HG03520 (cell line): ENCODE results near the gene OR2B3.
"Not testable (repeated sequence)": the region's sequence is repeated elsewhere in the genome, so short reads cannot be mapped to it uniquely, and the experiment has no call there.

ENCODE experiments used
- ATAC-seq: cut with Tn5 transposase; IDR thresholded peaks from one replicate; pipeline ENCODE4 v1.9.1; 2021; ENCODE audit warnings: mild to moderate bottlenecking, moderate library complexity; ENCODE audit not compliant: unreplicated experiment

The OR2B3 gene, protein sequence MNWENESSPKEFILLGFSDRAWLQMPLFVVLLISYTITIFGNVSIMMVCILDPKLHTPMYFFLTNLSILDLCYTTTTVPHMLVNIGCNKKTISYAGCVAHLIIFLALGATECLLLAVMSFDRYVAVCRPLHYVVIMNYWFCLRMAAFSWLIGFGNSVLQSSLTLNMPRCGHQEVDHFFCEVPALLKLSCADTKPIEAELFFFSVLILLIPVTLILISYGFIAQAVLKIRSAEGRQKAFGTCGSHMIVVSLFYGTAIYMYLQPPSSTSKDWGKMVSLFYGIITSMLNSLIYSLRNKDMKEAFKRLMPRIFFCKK

DNA sequence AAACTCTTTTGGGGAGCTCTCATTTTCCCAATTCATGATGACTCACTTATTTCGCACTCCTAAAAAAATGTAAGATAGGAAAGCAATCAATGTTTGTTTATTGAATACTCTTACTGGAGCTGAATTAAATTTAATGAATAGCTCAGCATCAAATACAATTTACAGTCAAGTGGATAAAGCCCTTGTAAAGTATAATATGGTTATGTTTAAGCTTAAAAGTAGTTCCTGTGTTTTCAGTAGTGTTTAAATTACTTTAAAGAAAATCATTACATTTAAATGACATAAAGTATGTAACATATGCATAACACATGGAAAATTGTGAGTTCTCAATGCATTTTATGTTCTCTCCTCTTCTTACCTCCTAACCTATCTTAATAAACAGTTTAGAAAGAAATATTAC is at the start of gene OR2B3:
OR2B3 (minus strand) TSS at position 101 of the 400 bp plus-strand sequence; CDS start at position 36, 65 bp downstream.
- ATAC-seq: no peak

DNA sequence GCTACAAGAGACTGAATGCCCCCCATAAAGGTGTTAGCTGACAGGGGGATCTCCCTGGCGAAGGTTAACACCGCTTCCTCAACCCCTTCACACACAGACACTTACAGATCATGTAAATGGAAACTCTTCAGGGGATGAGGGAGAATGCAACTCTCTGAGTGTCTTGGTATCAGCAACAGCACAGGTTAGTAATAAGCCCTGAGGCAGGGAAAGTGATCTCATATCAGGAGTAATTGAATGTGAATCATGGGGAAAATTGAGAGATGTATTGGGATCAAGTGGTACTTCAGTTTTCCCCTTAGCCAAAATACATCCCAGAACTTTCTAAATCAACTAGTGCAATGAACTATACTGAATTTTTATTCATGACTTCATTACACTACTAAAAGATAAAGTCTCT is 44.6 kb upstream of the OR2B3 start:
- ATAC-seq: no peak

DNA sequence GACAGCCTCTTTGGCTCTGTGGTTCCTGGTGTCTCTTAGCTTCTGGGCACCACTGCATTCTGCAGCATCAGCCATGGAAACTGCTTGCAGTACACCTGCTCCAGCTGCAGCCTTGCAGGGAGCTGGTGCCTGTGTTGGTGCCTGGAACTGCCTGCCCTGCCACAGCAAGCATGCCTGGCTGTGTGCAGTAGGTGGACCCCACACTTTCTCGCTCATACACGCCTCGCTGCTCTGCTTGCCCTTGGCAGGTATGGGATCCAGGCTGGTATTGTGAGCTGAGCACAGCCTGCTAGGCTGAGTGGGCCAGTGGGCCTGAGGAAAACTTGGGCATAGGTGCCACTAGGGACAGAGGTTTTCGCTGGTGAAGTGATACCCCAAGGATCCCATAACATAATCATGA is 43.5 kb upstream of the OR2B3 start:
- no peak for ATAC-seq

DNA sequence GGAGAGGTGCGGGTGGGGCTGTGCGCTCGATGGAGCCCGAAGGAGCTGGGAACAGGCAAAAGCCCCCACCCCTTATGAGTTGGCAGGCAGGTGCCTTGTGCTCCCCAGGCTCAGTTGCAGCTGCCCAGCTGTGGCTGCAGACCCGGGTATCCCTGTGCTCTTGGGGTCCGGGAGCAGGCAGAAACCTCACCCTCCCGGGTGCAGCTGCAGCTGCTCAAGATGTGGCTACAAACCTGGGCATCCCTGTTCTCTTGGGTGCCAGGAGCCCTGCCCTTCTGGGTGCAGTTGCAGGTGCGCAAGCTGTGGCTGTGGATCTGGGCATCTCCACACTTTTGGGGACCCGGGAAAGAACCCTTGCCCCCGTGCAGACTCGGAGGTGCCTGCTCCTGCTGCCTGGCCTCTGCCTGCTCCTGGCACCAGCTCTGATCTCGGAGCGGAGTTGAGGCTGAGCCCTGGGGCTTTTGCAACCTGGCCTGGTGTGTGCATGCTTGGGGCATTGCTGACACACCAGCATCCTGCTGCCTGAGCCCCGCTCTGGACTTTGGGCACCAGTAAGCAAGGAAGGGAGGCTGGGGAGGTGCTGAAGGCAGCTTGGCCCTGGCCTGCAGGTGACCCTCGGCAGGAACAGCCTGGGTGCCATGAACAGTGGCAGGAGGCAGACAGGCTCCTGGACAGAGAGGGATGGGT is 42.4 kb upstream of the OR2B3 start:
- no peak for ATAC-seq

DNA sequence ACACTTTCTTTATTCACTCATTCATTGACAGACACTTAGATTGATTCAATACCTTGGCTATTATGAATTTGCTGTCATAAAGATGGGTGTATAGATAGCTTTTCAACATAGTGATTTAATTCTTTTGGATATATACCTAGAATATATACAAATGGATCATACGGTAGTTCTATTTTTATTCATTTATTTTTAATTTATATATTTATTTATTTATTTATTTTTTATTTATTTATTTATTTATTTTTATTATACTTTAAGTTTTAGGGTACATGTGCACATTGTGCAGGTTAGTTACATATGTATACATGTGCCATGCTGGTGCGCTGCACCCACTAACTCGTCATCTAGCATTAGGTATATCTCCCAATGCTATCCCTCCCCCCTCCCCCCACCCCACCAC is 27.9 kb upstream of the OR2B3 start:
- not testable (repeated sequence) for ATAC-seq

DNA sequence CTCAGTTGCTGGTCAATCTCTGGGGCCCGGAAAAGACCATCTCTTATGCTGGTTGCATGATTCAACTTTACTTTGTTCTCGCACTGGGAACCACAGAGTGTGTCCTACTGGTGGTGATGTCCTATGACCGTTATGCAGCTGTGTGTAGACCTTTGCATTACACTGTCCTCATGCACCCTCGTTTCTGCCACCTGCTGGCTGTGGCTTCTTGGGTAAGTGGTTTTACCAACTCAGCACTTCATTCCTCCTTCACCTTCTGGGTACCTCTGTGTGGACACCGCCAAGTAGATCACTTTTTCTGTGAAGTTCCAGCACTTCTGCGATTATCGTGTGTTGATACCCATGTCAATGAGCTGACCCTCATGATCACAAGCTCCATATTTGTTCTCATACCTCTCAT is 25.0 kb upstream of the OR2B3 start:
- ATAC-seq: no peak

DNA sequence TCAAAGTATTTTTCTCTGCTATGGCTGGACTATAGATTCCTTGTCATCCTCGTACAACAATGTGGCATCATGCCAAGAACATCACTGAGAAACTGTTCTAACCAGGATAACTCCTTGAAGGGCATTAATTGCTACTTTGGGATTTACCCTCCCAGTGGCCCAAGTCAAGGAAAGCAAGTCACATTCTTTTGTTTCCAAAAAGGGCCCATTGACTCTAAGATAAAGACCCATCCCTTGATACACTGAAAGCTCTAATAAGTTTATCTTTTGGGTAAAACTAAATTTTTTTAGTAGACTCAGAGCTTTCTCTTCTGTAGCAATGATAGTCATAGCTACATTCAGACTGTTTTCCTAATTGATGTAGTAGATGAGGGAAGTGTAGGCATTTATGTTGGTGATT is 20.6 kb upstream of the OR2B3 start, which contains the start of gene OR2J3:
OR2J3 (plus strand) TSS at position 301 of the 400 bp plus-strand sequence. CDS start 3,833 bp downstream, outside the sequence.
- no peak for ATAC-seq

DNA sequence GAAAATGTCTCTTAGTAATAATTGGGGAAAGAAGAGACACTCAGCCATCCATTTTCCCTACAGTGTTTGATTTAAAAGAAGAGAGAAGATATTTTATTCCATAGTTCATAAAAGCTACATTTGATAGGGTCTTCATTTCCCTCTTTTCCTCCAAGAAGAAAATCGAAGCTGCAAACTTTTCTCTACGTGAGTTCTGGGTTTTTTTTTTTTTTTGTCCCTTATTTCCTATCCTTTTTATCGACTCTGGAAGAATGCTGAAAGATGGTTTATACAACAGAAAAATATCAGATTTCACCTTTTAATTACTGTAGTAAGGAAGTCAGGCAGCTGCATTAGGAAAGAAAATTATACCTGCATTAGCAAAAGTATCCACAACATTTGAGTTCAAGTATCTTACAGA is 12.1 kb upstream of the OR2B3 start, which contains the start of gene OR2J1:
OR2J1 (plus strand) TSS at position 301 of the 400 bp plus-strand sequence. CDS start 1,453 bp downstream, outside the sequence.
- no peak for ATAC-seq

DNA sequence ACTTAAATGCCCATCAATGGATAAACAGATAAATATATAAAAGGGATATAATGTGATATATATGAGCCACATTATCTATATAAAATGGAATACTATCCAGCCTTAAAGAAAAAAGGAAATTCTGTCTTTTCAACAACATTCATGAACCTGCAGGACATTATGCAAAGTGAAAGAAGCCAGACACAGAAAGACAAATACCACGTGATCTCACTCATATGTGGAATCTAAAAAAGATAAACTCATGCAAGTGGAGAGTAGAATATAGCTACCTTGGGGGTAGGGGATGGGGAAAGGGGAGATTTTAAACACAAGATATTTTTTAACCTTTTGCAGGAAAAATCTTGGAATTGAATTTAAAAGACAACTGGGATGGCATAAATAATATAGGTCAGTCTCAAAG is 10.7 kb upstream of the OR2B3 start:
- ATAC-seq: no peak

DNA sequence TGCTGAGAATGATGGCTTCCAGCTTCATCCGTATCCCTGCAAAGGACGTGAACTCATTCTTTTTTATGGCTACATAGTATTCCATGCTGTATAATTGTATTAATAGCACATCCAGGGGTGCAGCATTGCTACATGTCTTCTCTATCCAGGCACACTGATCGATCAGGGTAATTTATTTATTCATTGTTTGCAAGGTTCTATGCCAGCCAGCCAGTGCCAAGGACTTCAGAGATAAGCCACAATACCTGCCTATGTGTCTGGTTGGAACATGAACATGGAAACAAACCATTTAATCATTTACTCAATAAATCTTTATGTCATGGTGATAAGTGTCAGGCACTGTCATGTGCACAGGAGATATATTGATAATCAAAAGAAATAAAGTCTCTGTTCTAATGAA is 5.8 kb upstream of the OR2B3 start:
- no peak for ATAC-seq

DNA sequence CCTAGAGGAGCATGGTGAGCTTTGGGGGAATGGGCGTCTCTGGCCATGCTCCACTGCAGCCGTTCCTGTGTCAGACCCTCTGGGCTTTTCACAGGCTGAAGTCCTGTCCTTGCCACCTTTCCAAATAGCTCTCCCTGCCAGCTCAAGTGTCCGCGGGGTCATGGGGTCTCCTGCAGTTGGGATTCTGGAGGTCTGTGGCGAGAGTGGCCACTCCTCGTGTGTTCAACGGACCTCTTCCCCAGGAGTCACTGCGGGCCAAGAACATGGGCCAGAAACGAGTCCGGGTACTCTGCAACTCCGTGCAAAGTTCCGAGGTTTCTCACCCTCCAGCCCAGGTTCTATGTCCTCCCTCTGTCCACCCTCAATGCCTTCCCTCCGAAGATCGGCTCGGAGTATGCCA is 4.7 kb downstream of the OR2B3 start:
- ATAC-seq: no peak

DNA sequence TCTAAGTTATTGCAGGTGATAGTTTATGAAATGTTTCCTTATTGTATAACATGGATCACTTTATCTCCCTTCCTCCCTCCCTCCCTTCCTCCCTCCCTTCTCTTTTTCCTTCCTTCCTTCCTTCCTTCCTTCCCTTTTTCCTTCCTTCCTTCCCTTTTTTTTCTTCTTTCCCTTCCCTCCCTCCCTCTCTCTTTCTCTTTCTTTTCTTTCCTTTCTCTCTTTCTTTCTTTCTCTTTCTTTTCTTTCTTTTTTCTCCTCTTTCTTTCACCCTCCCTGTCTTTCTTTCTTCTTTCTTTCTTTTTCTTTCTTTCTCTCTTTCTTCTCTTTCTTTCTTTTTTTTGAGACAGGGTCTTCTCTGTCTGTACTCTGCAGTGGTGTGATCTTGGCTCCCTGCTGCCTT is 5.8 kb downstream of the OR2B3 start:
- ATAC-seq: no peak

DNA sequence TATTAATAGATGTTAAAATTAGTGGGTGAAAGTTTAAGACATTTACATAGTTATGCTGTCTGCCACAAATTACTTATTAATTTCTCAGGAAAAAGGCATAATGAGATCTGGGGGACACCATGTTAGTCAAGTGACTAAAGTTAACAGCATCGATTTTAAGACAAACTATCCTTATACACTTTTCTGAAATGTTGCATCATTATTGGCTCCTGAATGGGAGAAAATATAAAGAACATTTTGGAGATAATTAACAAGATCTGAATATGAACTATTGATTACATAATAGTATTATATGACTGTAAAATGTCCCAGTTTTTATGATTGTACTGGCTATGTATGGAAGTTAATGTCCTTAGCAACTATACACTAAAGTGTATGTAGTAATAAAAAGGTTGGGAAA is 7.9 kb downstream of the OR2B3 start:
- no peak for ATAC-seq

DNA sequence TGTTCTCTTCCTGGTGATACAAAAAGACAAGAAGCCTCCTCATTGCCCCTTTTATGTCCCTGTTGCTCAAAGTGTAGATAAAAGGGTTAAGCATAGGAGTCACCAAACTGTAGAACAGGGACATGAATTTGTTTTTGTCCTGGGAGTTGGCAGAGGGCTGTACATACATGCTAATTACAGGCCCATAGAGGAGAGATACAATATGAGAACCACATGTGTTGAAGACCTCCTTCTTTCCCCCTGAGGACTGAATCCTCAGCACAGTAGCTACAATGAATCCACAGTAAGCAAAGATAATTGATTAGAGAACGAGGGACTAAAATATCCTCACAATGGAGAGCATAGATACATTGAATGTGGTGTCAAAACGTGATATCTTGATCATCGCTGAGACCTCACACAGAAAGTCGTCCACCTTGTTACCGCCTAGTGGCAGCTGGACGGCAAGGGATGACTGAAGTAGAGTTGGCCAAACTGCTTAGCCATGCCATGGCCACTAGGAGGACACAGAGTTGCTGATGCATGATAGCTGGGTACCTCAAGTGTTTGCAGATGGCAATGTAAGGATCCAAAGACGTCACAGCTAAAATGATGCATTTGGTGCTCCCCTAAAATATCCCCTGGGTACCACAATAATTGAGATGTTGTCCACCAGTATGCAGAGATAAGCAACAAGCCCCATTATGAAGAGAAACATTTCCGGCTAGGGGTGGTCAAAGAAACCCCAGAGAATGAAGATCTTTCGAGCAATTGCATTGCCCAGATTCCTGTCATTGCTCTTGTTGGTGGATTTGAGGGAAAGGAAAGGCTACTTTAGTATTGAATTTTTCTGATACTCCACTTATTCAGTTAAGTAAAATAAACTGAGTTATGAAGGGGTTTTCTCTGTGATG is 15.0 kb downstream of the OR2B3 start:
- ATAC-seq: no peak

DNA sequence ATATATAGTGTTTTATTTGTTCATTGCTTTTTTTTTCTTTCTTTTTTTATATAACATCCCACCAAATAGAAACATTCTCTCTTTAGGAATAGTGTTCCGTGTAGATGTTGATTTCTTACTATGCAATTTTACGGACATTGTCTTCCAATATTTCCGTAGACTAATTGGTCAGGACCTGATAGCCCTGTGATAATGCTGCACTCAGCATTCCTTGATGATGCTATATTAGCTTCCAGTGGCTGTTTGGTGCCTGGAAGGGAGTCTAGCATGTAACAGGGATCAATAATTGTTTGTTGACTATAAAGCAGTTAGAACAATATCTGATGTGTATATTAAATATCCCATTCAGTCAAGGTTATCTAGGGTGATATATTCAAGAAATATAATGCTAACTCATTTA is 35.4 kb downstream of the OR2B3 start:
- no peak for ATAC-seq

DNA sequence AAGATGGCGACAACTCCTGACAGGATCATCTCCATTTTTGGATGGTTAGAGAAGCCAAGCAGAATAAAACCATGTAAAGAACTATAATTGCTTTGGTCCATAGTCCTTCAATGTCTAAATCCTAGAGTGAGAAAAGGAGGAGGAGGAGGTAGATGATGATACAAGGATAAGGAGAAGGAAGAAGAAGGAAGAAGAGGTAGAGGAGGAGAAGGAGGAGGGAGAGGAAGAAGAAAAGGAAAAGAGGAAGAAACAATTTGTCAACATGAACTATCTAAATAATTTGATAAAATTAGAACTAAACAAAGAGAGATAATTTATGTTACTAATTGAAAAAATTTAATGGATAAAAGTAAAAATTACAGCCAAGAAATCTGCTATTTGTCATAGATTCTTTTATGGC is 42.0 kb downstream of the OR2B3 start, which contains the start of gene OR2W1:
OR2W1 (minus strand) TSS at position 101 of the 400 bp plus-strand sequence; CDS start at position 101, 0 bp downstream.
- ATAC-seq: no peak
